Mammary epithelial cell (primary cell): ENCODE measurements around the gene LYPD6.

Experiments
- CTCF ChIP-seq, 2 donors: IDR thresholded peaks in 1 of 2; conservative IDR thresholded peaks in 1 of 2; 2 replicates each; pipeline ENCODE4 v1.5.1; 2011 to 2012; ENCODE audit warnings: inconsistent platforms in 2 of 2, low read length in 2 of 2, mild to moderate bottlenecking in 2 of 2, control low read depth in 1 of 2, low read depth in 1 of 2; ENCODE audit not compliant: insufficient read depth in 1 of 2; ENCODE audit errors: extremely low read depth in 1 of 2
- EZH2 ChIP-seq: IDR thresholded peaks from 2 replicates; pipeline ENCODE4 v1.6.1; 2012; ENCODE audit warnings: low read length, inconsistent platforms, borderline replicate concordance

GRCh38 chr2:149400997-149401396 lies 70.6 kb downstream of the LYPD6 start:
- TF ChIP-seq CTCF (conservative IDR thresholded peaks at IDR 0.05 in 1 of 2, IDR thresholded peaks at IDR 0.05 in 1 of 2; ENCODE audit: extremely low read depth in 1 of 2, insufficient read depth in 1 of 2, low read depth in 1 of 2, low read length in 2 of 2) (no peak), EZH2 (no peak)
